Spleen (tissue), 11 donors: ENCODE data around the gene ZNF467. TPM values are rescaled to one million over a fixed set of nuclear protein-coding genes. Genes with fewer than 3 reads are reported as not detected.

Source experiments
- DNase-seq: peaks from one replicate; pipeline ENCODE4 v3.0.0-alpha.2; 2020
- H3K27ac ChIP-seq, 8 donors: fragments of 200-600 bp; sonication (generic) in 7 of 8; 1 replicate in 4 of 8; 2 replicates in 4 of 8; pipeline versions ENCODE4 v1.5.0 to v1.8.0; 2016 to 2021; ENCODE audit warnings: inconsistent platforms in 4 of 8, mild to moderate bottlenecking in 4 of 8, moderate library complexity in 1 of 8
- H3K27me3 ChIP-seq, 7 donors: fragments of 200-600 bp; sonication (generic) in 6 of 7; replicated peaks in 1 of 7; 1 replicate in 4 of 7; 2 replicates in 3 of 7; pipeline versions ENCODE4 v1.5.0 to v1.8.0; 2016 to 2021; ENCODE audit warnings: inconsistent platforms in 3 of 7, mild to moderate bottlenecking in 1 of 7
- H3K36me3 ChIP-seq, 6 donors: fragments of 200-600 bp; sonication (generic) in 5 of 6; 1 replicate in 4 of 6; 2 replicates in 2 of 6; pipeline versions ENCODE4 v1.5.0 to v1.8.0; 2016 to 2021; ENCODE audit warnings: inconsistent platforms in 2 of 6
- H3K4me1 ChIP-seq, 6 donors: fragments of 200-600 bp; sonication (generic) in 5 of 6; 1 replicate in 3 of 6; 2 replicates in 3 of 6; pipeline versions ENCODE4 v1.5.0 to v1.8.0; 2016 to 2021; ENCODE audit warnings: inconsistent platforms in 3 of 6
- H3K4me3 ChIP-seq, 8 donors: fragments of 200-600 bp; sonication (generic) in 7 of 8; 1 replicate in 4 of 8; 2 replicates in 4 of 8; pipeline versions ENCODE4 v1.5.0 to v1.8.0; 2016 to 2021; ENCODE audit warnings: inconsistent platforms in 4 of 8, mild to moderate bottlenecking in 4 of 8, moderate library complexity in 2 of 8
- H3K9me3 ChIP-seq, 8 donors: fragments of 200-600 bp; sonication (generic) in 7 of 8; 1 replicate in 4 of 8; 2 replicates in 4 of 8; pipeline versions ENCODE4 v1.5.0 to v1.8.0; 2016 to 2021; ENCODE audit warnings: inconsistent platforms in 4 of 8
- CTCF ChIP-seq, 11 experiments: fragments of 200-600 bp in 7 of 11; fragments of 450-650 bp in 4 of 11; sonication (generic) in 4 of 11; IDR thresholded peaks in 8 of 11; conservative IDR thresholded peaks in 3 of 11; 1 replicate in 7 of 11; 2 replicates in 4 of 11; pipeline versions ENCODE4 v1.4.0 to v1.8.0; 2016 to 2021; ENCODE audit warnings: antibody characterized with exemption in 11 of 11, inconsistent platforms in 4 of 11, mild to moderate bottlenecking in 1 of 11
- POLR2A ChIP-seq, 3 donors: fragments of 450-650 bp; IDR thresholded peaks; one replicate each; pipeline ENCODE4 v1.5.1; 2017; ENCODE audit warnings: antibody characterized with exemption in 3 of 3, mild to moderate bottlenecking in 1 of 3
- POLR2AphosphoS5 ChIP-seq, 3 donors: sonication (generic); formaldehyde crosslinking; IDR thresholded peaks; one replicate each; pipeline ENCODE4 v1.5.1; 2017; ENCODE audit warnings: antibody characterized with exemption in 3 of 3
- WGBS, 5 donors: extraction: QIAGEN DNeasy Blood & Tissue Kit in 3 of 5; methylation state at CpG; one replicate each; pipeline versions ENCODE4 v1.1.5 to v1.1.7; 2013 to 2018; 5-methylcytosine and 5-hydroxymethylcytosine counted together
- intact Hi-C: fragments of 100-400 bp; cut with DNase I; formaldehyde crosslinking; loops from one replicate; pipeline ENCODE4 v1.15.0; 2023; ENCODE audit warnings: low total_unique reads
- polyA plus RNA-seq, 3 donors: library from polyadenylated mRNA; stranded (reverse); fragments of 200-250 nt; gene quantifications; one replicate each; pipeline ENCODE4 v1.2.1, GENCODE V29; 2013
- total RNA-seq, 7 donors: library from RNA; depleted of rRNA in 3 of 7; stranded (reverse); fragments of >200 nt in 3 of 7; fragmentation: NEBNext Ultra II Directional in 4 of 7; extraction: Animal tissue kit (Norgen Biotek cat#: 25700) in 4 of 7; gene quantifications; one replicate each; pipeline versions ENCODE4 v1.1.0 to v1.2.1, GENCODE V29; 2016 to 2021
- donor health status: healthy with polysubstance abuse.
- donor health status: DM: no; HTN: no; CAD: no; lungs with moderate emphysema.
- donor health status: DM: no; HTN: no; CAD: no.
- donor health status: Bipolar disorder and iron deficiency.
- donor health status: healthy.
- donor health status: DM: no; HTN: no; CAD: no.
- donor health status: DM: yes; HTN: yes; CAD: no.

Gene ZNF467
- total and polyA plus RNA-seq, 10 donors: 6.0 to 48.5 (median 31.3) TPM

DNA sequence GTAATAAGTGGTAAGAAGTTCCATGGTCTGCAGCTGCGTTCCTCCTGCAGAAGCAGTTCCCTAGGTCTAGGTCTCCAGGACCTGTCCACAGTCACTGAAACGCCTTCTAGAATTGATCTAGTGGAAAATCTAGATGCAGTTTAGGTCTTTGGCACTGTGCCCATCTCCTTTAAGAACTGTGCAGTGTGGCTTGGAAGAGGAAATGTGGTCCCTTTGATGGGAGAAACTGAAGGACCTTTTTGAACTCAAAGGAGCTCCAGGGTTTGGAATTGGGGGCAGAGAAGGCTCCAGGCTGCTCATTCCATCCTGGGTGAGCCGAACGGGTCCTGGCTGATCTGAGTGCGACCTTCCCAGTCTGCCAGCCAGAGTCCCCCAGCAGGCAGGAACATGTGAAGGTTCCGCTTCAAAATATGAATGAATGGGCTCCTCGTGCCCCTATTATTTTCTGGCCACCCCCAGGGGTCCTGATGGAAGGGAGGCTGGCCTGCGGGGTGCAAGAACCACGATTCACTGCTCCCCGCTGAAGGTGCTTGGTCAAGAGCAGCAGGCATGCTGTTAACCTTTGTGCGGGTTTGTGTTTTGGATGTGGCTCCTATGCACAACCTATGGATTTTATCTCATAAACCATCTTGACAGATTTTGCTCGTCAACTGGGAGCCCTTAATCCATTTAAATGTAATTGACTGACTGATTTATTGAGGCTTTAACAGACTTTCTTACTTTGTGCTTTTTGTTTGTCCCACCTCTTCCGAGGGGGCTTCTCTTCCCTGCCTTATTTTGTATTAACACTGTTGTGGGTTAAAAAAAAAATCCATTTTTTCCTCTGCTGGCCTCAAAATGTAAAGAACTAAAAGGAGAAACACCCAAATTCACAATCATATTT, 36.7 kb downstream of the ZNF467 start:
- Histone ChIP-seq H3K27ac (no peak overlapping the region), H3K4me1 (peaks cover 5 to 19% (median 10%) of the 10 kb centered on the region in 6 donors), H3K4me3 (no peak overlapping the region), H3K36me3 (peaks cover 0 to 29% (median 16%) of the 10 kb centered on the region in 6 donors), H3K27me3 (peaks cover 0 to 52% (median 0%) of the 10 kb centered on the region in 7 donors), H3K9me3 (no peaks in the 10 kb centered on the region)
- intact Hi-C loops: no loop called here
- no peak for TF ChIP-seq POLR2A (IDR thresholded peaks at IDR 0.05)
- 63 to 67% (median 67%) methylated on average over 13 of the region's 13 CpGs for WGBS, 5 donors
- peak; percentile 47 for DNase-seq

GRCh38 chr7:149735779-149736477, 37.5 kb downstream of the ZNF467 start:
- no peak overlapping the region for H3K27ac ChIP-seq
- H3K4me3 ChIP-seq: no peak overlapping the region
- H3K36me3 ChIP-seq: peaks cover 0 to 37% (median 23%) of the 10 kb centered on the region in 6 donors
- peaks cover 4 to 17% (median 7%) of the 10 kb centered on the region in 6 donors for H3K4me1 ChIP-seq
- DNase-seq: peak; percentile 64
- H3K27me3 ChIP-seq: peaks cover 0 to 44% (median 0%) of the 10 kb centered on the region in 7 donors
- TF ChIP-seq POLR2AphosphoS5 (IDR thresholded peaks at IDR 0.05): peak in 1 of 3 donors; percentile 28
- no peak for TF ChIP-seq CTCF (IDR thresholded peaks at IDR 0.05 in 8 of 11, conservative IDR thresholded peaks at IDR 0.05 in 3 of 11)
- 66 to 77% (median 75%) methylated on average over 8 to 16 of the region's 16 CpGs for WGBS, 5 donors
- intact Hi-C loops: no loop called here
- H3K9me3 ChIP-seq: no peaks in the 10 kb centered on the region

GRCh38 chr7:149735181-149735602, 38.2 kb downstream of the ZNF467 start:
- 80 to 100% (median 88%) methylated on average over 4 to 6 of the region's 6 CpGs for WGBS, 5 donors
- H3K4me1 ChIP-seq: peaks cover 4 to 17% (median 7%) of the 10 kb centered on the region in 6 donors
- peaks cover 0 to 45% (median 29%) of the 10 kb centered on the region in 6 donors for H3K36me3 ChIP-seq
- TF ChIP-seq CTCF (IDR thresholded peaks at IDR 0.05 in 8 of 11, conservative IDR thresholded peaks at IDR 0.05 in 3 of 11) (no peak), POLR2A (IDR thresholded peaks at IDR 0.05) (no peak), POLR2AphosphoS5 (IDR thresholded peaks at IDR 0.05) (peak in 1 of 3 donors; percentile 8)
- H3K27ac ChIP-seq: no peak overlapping the region
- peaks cover 0 to 41% (median 0%) of the 10 kb centered on the region in 7 donors for H3K27me3 ChIP-seq
- DNase-seq: peak; percentile 74
- H3K4me3 ChIP-seq: no peak overlapping the region
- intact Hi-C loops: no loop called here
- H3K9me3 ChIP-seq: no peaks in the 10 kb centered on the region

- Histone ChIP-seq H3K4me1 (peaks cover 4 to 17% (median 7%) of the 10 kb centered on the region in 6 donors), H3K36me3 (peaks cover 0 to 49% (median 33%) of the 10 kb centered on the region in 6 donors), H3K9me3 (no peaks in the 10 kb centered on the region), H3K4me3 (no peak overlapping the region), H3K27ac (no peak overlapping the region), H3K27me3 (peaks cover 0 to 41% (median 0%) of the 10 kb centered on the region in 7 donors)
- intact Hi-C loops: no loop called here
- WGBS, 5 donors: 8 to 46% (median 33%) methylated on average over 2 of the region's 2 CpGs
- no peak for DNase-seq
- TF ChIP-seq POLR2A (IDR thresholded peaks at IDR 0.05) (no peak), POLR2AphosphoS5 (IDR thresholded peaks at IDR 0.05) (no peak)
These were observed 38.7 kb downstream of the ZNF467 start for GRCh38 chr7:149734791-149735075.
